ENCODE data around the gene PHF8. TPM values are rescaled to one million over a fixed set of nuclear protein-coding genes. Genes with fewer than 3 reads are reported as not detected.
A peak's percentile ranks its signal among the peaks of the same experiment; 100 is the strongest.

PHF8 gene
- total RNA-seq (2021) (27.5 to 30.6 TPM (median 29.6 TPM) in 3 replicates), Bru-seq, nascent RNA (percentile 55 among the genes with signal in this experiment)
- long read RNA-seq, experiment 1, full-length matches to known transcripts: 29 of 97 reads
- long read RNA-seq, experiment 1, partial matches to known transcripts: 38 of 97 reads
- long read RNA-seq, experiment 1, other reads (novel, unspliced or antisense): 30 of 97 reads
- long read RNA-seq, experiment 2, full-length matches to known transcripts: 1 of 22 reads
- long read RNA-seq, experiment 2, partial matches to known transcripts: 6 of 22 reads
- long read RNA-seq, experiment 2, other reads (novel, unspliced or antisense): 15 of 22 reads
- long read RNA-seq, experiment 3, full-length matches to known transcripts: 1 of 2 reads
- long read RNA-seq, experiment 3, partial matches to known transcripts: 0 of 2 reads
- long read RNA-seq, experiment 3, other reads (novel, unspliced or antisense): 1 of 2 reads

- Mint-ChIP-seq H3K4me3 (peak within 1 kb of the TSS; percentile 94), H3K9me3 (no peaks in the 10 kb centered on the region)
- CTCF ChIA-PET: no interaction called here
Measured at GRCh38 chrX:54044126-54044876, at the start of gene PHF8. Gene PHF8 (minus strand): TSS chrX:54044473. CDS start chrX:54042728, 1,745 bp downstream.

GRCh38 chrX:54093571-54093970 lies 49.3 kb upstream of the PHF8 start:
- TF ChIP-seq MLX (CRISPR knock-in tag; IDR thresholded peaks at IDR 0.05) (no peak), GRHL2 (CRISPR knock-in tag; IDR thresholded peaks at IDR 0.05; ENCODE audit: insufficient replicate concordance, severe bottlenecking) (no peak), ZNF425 (CRISPR knock-in tag; conservative IDR thresholded peaks at IDR 0.05) (no peak), ZSCAN18 (CRISPR knock-in tag; IDR thresholded peaks at IDR 0.05) (no peak), OVOL2 (CRISPR knock-in tag; IDR thresholded peaks at IDR 0.05; ENCODE audit: borderline replicate concordance) (no peak), ZNF671 (CRISPR knock-in tag; IDR thresholded peaks at IDR 0.05) (no peak), TEAD4 (CRISPR knock-in tag; IDR thresholded peaks at IDR 0.05) (no peak), SOX15 (CRISPR knock-in tag; IDR thresholded peaks at IDR 0.05) (no peak), USF2 (CRISPR knock-in tag; IDR thresholded peaks at IDR 0.05) (no peak), TEAD1 (CRISPR knock-in tag; IDR thresholded peaks at IDR 0.05) (no peak), NR1H2 (CRISPR knock-in tag; IDR thresholded peaks at IDR 0.05) (no peak), ESRRA (CRISPR knock-in tag; IDR thresholded peaks at IDR 0.05; ENCODE audit: borderline replicate concordance) (no peak), USF1 (CRISPR knock-in tag; IDR thresholded peaks at IDR 0.05) (no peak), CREM (CRISPR knock-in tag; IDR thresholded peaks at IDR 0.05) (no peak), AR (CRISPR knock-in tag; IDR thresholded peaks at IDR 0.05) (no peak)

More at GRCh38 chrX:54044126-54044876, at the start of gene PHF8:
- DNase-seq (ENCODE audit: low spot score) (peak; percentile 93), ATAC-seq (peak; percentile 85)
- POLR2A ChIA-PET: interaction anchor here (0.7 to 1.4 kb wide), 6 partner anchors 14 to 597 kb away, joined by 3 to 4 read pairs (median 3); partner anchors contain the start of genes FAM120C and HUWE1
- no peaks in the 10 kb centered on the region for H3K27me3 Mint-ChIP-seq (ENCODE audit: low read depth)
- H3K4me1 Mint-ChIP-seq: peaks cover 29% of the 10 kb centered on the region
- H3K27ac Mint-ChIP-seq: peak within 1 kb of the TSS; percentile 100
- no peak for TF ChIP-seq GRHL2 (CRISPR knock-in tag; IDR thresholded peaks at IDR 0.05; ENCODE audit: insufficient replicate concordance, severe bottlenecking)
- TF ChIP-seq FOXK1 (CRISPR knock-in tag; IDR thresholded peaks at IDR 0.05): peak; percentile 49; the same call in 1 of the 2 replicates
- TF ChIP-seq SMAD3 (CRISPR knock-in tag; IDR thresholded peaks at IDR 0.05; ENCODE audit: borderline replicate concordance): no peak
- TF ChIP-seq JUN (CRISPR knock-in tag; IDR thresholded peaks at IDR 0.05): no peak
- no peak for TF ChIP-seq JAZF1 (CRISPR knock-in tag; IDR thresholded peaks at IDR 0.05)
- peak; percentile 24; the same call in 1 of the 2 replicates for TF ChIP-seq SP1 (CRISPR knock-in tag; conservative IDR thresholded peaks at IDR 0.05)
- peaks cover 11% of the 10 kb centered on the region for H3K36me3 Mint-ChIP-seq

More at GRCh38 chrX:54093571-54093970, 49.3 kb upstream of the PHF8 start:
- Mint-ChIP-seq H3K36me3 (no peaks in the 10 kb centered on the region), H3K27me3 (ENCODE audit: low read depth) (no peaks in the 10 kb centered on the region), H3K4me1 (no peaks in the 10 kb centered on the region), H3K4me3 (no peak overlapping the region), H3K9me3 (no peaks in the 10 kb centered on the region), H3K27ac (no peak overlapping the region)
- DNase-seq (ENCODE audit: low spot score) (no peak), ATAC-seq (no peak)
- POLR2A ChIA-PET: no interaction called here
- CTCF ChIA-PET: interaction anchor here (0.7 kb wide), 1 partner anchor 58 kb away, joined by 6 read pairs; no protein-coding TSS in a partner anchor

All from WTC11 (cell line).